Measurements from ENCODE around the gene ADAMTSL3.

Gene ADAMTSL3

DNA sequence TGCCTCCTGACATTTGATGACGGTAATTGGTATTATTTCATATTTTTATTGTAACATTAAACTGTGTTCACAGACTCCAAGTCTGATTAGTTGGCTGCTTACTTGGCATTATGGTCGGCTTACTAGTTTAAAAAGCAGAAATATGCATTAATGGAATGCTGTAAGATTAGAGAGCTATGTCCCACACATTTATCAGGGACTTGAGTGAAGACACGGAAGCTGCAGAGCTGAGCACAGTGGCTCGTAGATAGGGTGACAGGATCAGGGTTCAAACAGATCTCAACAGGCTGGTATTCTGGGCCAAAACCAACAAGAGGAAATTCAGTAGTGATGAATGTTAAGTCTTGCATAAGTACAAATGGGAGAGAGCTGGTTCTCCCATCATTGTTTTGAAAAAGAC lies 113.8 kb downstream of the ADAMTSL3 start:
- H3K27me3 ChIP-seq (ENCODE audit: insufficient read depth, low read depth): no peaks in the 10 kb centered on the region
- H3K4me2 ChIP-seq: no peak overlapping the region
- no peak overlapping the region for H3K4me3 ChIP-seq (IDR thresholded peaks at IDR 0.05; ENCODE audit: insufficient read depth, low read depth, low read length)
- no peak overlapping the region for H2AFZ ChIP-seq (ENCODE audit: low read depth)
- no peak overlapping the region for H3K9ac ChIP-seq
- no peaks in the 10 kb centered on the region for H4K20me1 ChIP-seq (ENCODE audit: insufficient read depth)
- no peaks in the 10 kb centered on the region for H3K4me1 ChIP-seq (ENCODE audit: low read depth, poor library complexity, severe bottlenecking)
- no peaks in the 10 kb centered on the region for H3K36me3 ChIP-seq (ENCODE audit: insufficient read depth)
- TF ChIP-seq, protein P1, sequence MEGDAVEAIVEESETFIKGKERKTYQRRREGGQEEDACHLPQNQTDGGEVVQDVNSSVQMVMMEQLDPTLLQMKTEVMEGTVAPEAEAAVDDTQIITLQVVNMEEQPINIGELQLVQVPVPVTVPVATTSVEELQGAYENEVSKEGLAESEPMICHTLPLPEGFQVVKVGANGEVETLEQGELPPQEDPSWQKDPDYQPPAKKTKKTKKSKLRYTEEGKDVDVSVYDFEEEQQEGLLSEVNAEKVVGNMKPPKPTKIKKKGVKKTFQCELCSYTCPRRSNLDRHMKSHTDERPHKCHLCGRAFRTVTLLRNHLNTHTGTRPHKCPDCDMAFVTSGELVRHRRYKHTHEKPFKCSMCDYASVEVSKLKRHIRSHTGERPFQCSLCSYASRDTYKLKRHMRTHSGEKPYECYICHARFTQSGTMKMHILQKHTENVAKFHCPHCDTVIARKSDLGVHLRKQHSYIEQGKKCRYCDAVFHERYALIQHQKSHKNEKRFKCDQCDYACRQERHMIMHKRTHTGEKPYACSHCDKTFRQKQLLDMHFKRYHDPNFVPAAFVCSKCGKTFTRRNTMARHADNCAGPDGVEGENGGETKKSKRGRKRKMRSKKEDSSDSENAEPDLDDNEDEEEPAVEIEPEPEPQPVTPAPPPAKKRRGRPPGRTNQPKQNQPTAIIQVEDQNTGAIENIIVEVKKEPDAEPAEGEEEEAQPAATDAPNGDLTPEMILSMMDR (conservative IDR thresholded peaks at IDR 0.05; ENCODE audit: low read depth, low read length): no peak
- no peak overlapping the region for H3K27ac ChIP-seq
- no peaks in the 10 kb centered on the region for H3K79me2 ChIP-seq (ENCODE audit: insufficient read depth, low read depth)

DNA sequence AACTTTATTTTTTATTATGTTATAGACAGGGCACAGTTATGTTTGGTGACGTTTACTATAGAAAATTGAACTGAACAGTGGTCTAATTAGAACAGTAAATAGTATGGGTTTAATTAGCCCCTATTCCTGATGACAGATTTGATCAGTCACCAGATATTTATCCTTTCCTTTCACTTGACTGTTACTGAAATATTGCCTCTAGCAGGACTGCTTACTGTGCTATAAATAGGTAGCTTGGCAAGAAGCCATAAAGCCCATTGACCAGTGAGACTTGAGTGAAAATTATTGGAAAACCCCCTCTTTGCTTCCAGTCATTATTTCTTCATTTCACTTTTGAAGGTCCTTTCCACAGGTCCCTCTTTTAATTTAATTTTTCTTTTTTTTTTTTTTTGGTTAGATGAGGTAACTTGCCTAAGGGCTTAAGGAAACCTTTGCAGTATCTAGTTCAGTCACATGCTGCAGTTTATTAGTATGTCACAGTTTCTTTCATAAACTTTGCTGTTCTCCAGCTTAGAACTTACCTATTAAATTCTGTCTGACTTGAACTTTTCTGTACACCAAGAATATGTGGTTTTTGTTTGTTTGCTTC lies 115.6 kb downstream of the ADAMTSL3 start:
- H3K27me3 ChIP-seq (ENCODE audit: insufficient read depth, low read depth): no peaks in the 10 kb centered on the region
- TF ChIP-seq, protein P1 (conservative IDR thresholded peaks at IDR 0.05; ENCODE audit: low read depth, low read length): no peak
- no peak overlapping the region for H3K4me2 ChIP-seq
- no peak overlapping the region for H3K27ac ChIP-seq
- no peaks in the 10 kb centered on the region for H4K20me1 ChIP-seq (ENCODE audit: insufficient read depth)
- no peak overlapping the region for H2AFZ ChIP-seq (ENCODE audit: low read depth)
- H3K9ac ChIP-seq: no peak overlapping the region
- no peaks in the 10 kb centered on the region for H3K4me1 ChIP-seq (ENCODE audit: low read depth, poor library complexity, severe bottlenecking)
- no peaks in the 10 kb centered on the region for H3K79me2 ChIP-seq (ENCODE audit: insufficient read depth, low read depth)
- H3K4me3 ChIP-seq (IDR thresholded peaks at IDR 0.05; ENCODE audit: insufficient read depth, low read depth, low read length): no peak overlapping the region
- no peaks in the 10 kb centered on the region for H3K36me3 ChIP-seq (ENCODE audit: insufficient read depth)

DNA sequence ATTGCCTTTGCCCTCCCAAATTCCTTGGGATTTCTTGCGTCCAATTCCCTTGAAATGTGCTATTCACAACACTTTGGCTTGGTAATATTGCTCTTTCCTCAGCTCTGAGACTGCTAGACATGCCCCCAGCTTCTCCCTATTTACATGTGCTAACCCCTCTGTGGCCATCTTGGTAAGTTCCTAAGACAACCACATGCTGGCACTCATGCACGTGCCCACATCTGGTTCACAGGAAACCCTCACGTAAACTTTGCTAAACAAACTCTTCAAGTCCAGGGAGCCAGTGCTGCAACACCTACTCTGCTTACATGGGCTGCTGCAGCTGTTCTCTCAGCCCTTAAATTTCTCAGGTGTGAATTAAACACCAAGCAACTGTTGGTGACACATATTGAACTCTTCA lies 121.8 kb downstream of the ADAMTSL3 start:
- H2AFZ ChIP-seq (ENCODE audit: low read depth): no peak overlapping the region
- H3K9ac ChIP-seq: no peak overlapping the region
- H4K20me1 ChIP-seq (ENCODE audit: insufficient read depth): no peaks in the 10 kb centered on the region
- TF ChIP-seq, protein P1 (conservative IDR thresholded peaks at IDR 0.05; ENCODE audit: low read depth, low read length): no peak
- H3K4me2 ChIP-seq: no peak overlapping the region
- H3K27ac ChIP-seq: no peak overlapping the region
- no peaks in the 10 kb centered on the region for H3K79me2 ChIP-seq (ENCODE audit: insufficient read depth, low read depth)
- H3K36me3 ChIP-seq (ENCODE audit: insufficient read depth): no peaks in the 10 kb centered on the region
- H3K4me1 ChIP-seq (ENCODE audit: low read depth, poor library complexity, severe bottlenecking): no peaks in the 10 kb centered on the region
- H3K4me3 ChIP-seq (IDR thresholded peaks at IDR 0.05; ENCODE audit: insufficient read depth, low read depth, low read length): no peak overlapping the region
- H3K27me3 ChIP-seq (ENCODE audit: insufficient read depth, low read depth): no peaks in the 10 kb centered on the region

DNA sequence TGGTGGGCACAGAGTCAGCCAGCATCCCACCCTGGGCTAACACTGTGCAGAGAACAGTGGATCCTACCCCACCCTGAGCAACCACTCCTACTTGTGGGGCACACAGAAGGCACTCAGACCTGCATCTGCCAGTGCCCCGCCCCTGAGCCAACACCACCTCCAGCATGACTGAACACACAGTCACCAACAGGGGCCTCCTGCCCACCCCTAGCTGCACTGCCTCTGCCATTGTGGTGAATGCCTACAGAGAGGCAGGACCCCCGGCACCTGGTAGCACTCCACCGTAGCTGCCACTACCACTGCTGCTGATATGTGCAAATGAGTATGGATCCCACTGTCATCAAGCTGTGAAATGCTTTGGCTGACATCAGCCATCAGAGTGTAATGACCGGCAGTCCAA lies 123.1 kb downstream of the ADAMTSL3 start:
- no peaks in the 10 kb centered on the region for H3K27me3 ChIP-seq (ENCODE audit: insufficient read depth, low read depth)
- no peaks in the 10 kb centered on the region for H4K20me1 ChIP-seq (ENCODE audit: insufficient read depth)
- no peaks in the 10 kb centered on the region for H3K36me3 ChIP-seq (ENCODE audit: insufficient read depth)
- H3K9ac ChIP-seq: no peak overlapping the region
- no peak overlapping the region for H2AFZ ChIP-seq (ENCODE audit: low read depth)
- no peak overlapping the region for H3K4me3 ChIP-seq (IDR thresholded peaks at IDR 0.05; ENCODE audit: insufficient read depth, low read depth, low read length)
- H3K4me2 ChIP-seq: no peak overlapping the region
- no peak overlapping the region for H3K27ac ChIP-seq
- no peaks in the 10 kb centered on the region for H3K79me2 ChIP-seq (ENCODE audit: insufficient read depth, low read depth)
- TF ChIP-seq, protein P1 (conservative IDR thresholded peaks at IDR 0.05; ENCODE audit: low read depth, low read length): no peak
- no peaks in the 10 kb centered on the region for H3K4me1 ChIP-seq (ENCODE audit: low read depth, poor library complexity, severe bottlenecking)

All from KMS-11 (cell line).